Endothelial cell (in vitro differentiated cells): ENCODE data around the gene GNLY. TPM values are rescaled to one million over a fixed set of nuclear protein-coding genes. Genes with fewer than 3 reads are reported as not detected.

Source experiments
- DNase-seq: peaks from one replicate; pipeline ENCODE4 v3.0.0; 2021; ENCODE audit warnings: low spot score
- H3K27ac Mint-ChIP-seq: one replicate; pipeline ENCODE4 v1.8.0; 2021; ENCODE audit warnings: mixed read lengths, inconsistent platforms; ENCODE audit not compliant: unreplicated experiment
- H3K27me3 Mint-ChIP-seq: one replicate; pipeline ENCODE4 v1.8.0; 2021; ENCODE audit warnings: mild to moderate bottlenecking, moderate library complexity, mixed read lengths, inconsistent platforms; ENCODE audit not compliant: unreplicated experiment
- H3K36me3 Mint-ChIP-seq: one replicate; pipeline ENCODE4 v1.8.0; 2021; ENCODE audit warnings: mild to moderate bottlenecking, low read depth, mixed read lengths, inconsistent platforms; ENCODE audit not compliant: unreplicated experiment
- H3K4me1 Mint-ChIP-seq: one replicate; pipeline ENCODE4 v1.8.0; 2021; ENCODE audit warnings: mild to moderate bottlenecking, mixed read lengths, inconsistent platforms; ENCODE audit not compliant: unreplicated experiment
- H3K4me3 Mint-ChIP-seq: one replicate; pipeline ENCODE4 v1.8.0; 2021; ENCODE audit warnings: mild to moderate bottlenecking, mixed read lengths, inconsistent platforms; ENCODE audit not compliant: unreplicated experiment
- H3K9me3 Mint-ChIP-seq: one replicate; pipeline ENCODE4 v1.8.0; 2021; ENCODE audit warnings: mixed read lengths, inconsistent platforms; ENCODE audit not compliant: unreplicated experiment
- CTCF ChIP-seq: fragments of 200-600 bp; sonication (generic); IDR thresholded peaks from one replicate; pipeline ENCODE4 v1.5.0; 2021; ENCODE audit warnings: antibody characterized with exemption; ENCODE audit not compliant: unreplicated experiment
- total RNA-seq: library from RNA; stranded (reverse); fragmentation: NEBNext Ultra II Directional; extraction: Animal tissue kit (Norgen Biotek cat#: 25700); gene quantifications from one replicate; pipeline ENCODE4 v1.2.1, GENCODE V29; 2021; ENCODE audit not compliant: unreplicated experiment

The GNLY gene
- total RNA-seq, 1 donor from 2014 or later = not detected

- no peak for DNase-seq
- no peaks in the 10 kb centered on the region for H3K36me3 Mint-ChIP-seq
- H3K27me3 Mint-ChIP-seq = peaks cover 3% of the 10 kb centered on the region
- peaks cover 5% of the 10 kb centered on the region for H3K4me1 Mint-ChIP-seq
- H3K27ac Mint-ChIP-seq = no peak overlapping the region
- H3K4me3 Mint-ChIP-seq = no peak overlapping the region
- TF ChIP-seq CTCF = no peak
- peaks cover 2% of the 10 kb centered on the region for H3K9me3 Mint-ChIP-seq
These were observed 50.8 kb downstream of the GNLY start for GRCh38 chr2:85744741-85745601.

- Mint-ChIP-seq H3K36me3 (no peaks in the 10 kb centered on the region), H3K9me3 (no peaks in the 10 kb centered on the region), H3K4me3 (no peak overlapping the region), H3K27me3 (peaks cover 3% of the 10 kb centered on the region), H3K4me1 (peaks cover 5% of the 10 kb centered on the region), H3K27ac (no peak overlapping the region)
- no peak for DNase-seq
- no peak for TF ChIP-seq CTCF
These were observed 51.5 kb downstream of the GNLY start for GRCh38 chr2:85745619-85746018.

GRCh38 chr2:85746321-85747004 lies 52.3 kb downstream of the GNLY start:
- peaks cover 3% of the 10 kb centered on the region for H3K27me3 Mint-ChIP-seq
- no peak overlapping the region for H3K27ac Mint-ChIP-seq
- no peak overlapping the region for H3K4me3 Mint-ChIP-seq
- H3K9me3 Mint-ChIP-seq = no peaks in the 10 kb centered on the region
- no peaks in the 10 kb centered on the region for H3K36me3 Mint-ChIP-seq
- no peak for TF ChIP-seq CTCF
- DNase-seq = no peak
- peaks cover 5% of the 10 kb centered on the region for H3K4me1 Mint-ChIP-seq

GRCh38 chr2:85747441-85747840 lies 53.3 kb downstream of the GNLY start:
- Mint-ChIP-seq H3K36me3 (peaks cover 3% of the 10 kb centered on the region), H3K4me1 (peaks cover 5% of the 10 kb centered on the region), H3K9me3 (no peaks in the 10 kb centered on the region), H3K27me3 (peaks cover 9% of the 10 kb centered on the region), H3K27ac (no peak overlapping the region), H3K4me3 (no peak overlapping the region)
- TF ChIP-seq CTCF = no peak
- no peak for DNase-seq
